Astrocyte (in vitro differentiated cells and primary cell): ENCODE results near the gene DNAJC24. TPM values are rescaled to one million over a fixed set of nuclear protein-coding genes. Genes with fewer than 3 reads are reported as not detected.

Experiments used
- DNase-seq: peaks from one replicate; pipeline ENCODE4 v3.0.0-alpha.2; 2010; ENCODE audit warnings: low read depth
- FAIRE-seq: peaks from 2 replicates; lab custom pipeline; 2011; peaks lifted over from hg19 to GRCh38; lab: Jason Lieb, UNC
- H2AFZ ChIP-seq: 2 replicates; pipeline ENCODE4 v1.6.0; 2012; ENCODE audit warnings: low read depth, low read length, inconsistent platforms
- H3K27ac ChIP-seq: 2 replicates; pipeline ENCODE4 v1.5.1; 2011; ENCODE audit warnings: low read depth, low read length, inconsistent platforms
- H3K27me3 ChIP-seq: 2 replicates; pipeline ENCODE4 v1.6.0; 2011; ENCODE audit warnings: low read length, inconsistent platforms; ENCODE audit not compliant: insufficient read depth
- H3K36me3 ChIP-seq: 2 replicates; pipeline ENCODE4 v1.5.1; 2011; ENCODE audit warnings: low read length, inconsistent platforms; ENCODE audit not compliant: insufficient read depth
- H3K4me1 ChIP-seq: 2 replicates; pipeline ENCODE4 v1.5.1; 2011; ENCODE audit warnings: low read length, inconsistent platforms; ENCODE audit not compliant: insufficient read depth
- H3K4me2 ChIP-seq: 2 replicates; pipeline ENCODE4 v1.6.0; 2012; ENCODE audit warnings: low read length, inconsistent platforms
- H3K4me3 ChIP-seq: 2 replicates; pipeline ENCODE4 v1.5.1; 2011; ENCODE audit warnings: low read depth, mild to moderate bottlenecking, low read length, inconsistent platforms; ENCODE audit not compliant: insufficient read depth
- H3K79me2 ChIP-seq: 2 replicates; pipeline ENCODE4 v1.6.0; 2012; ENCODE audit warnings: mild to moderate bottlenecking, low read length, inconsistent platforms; ENCODE audit not compliant: insufficient read depth
- H3K9ac ChIP-seq: 2 replicates; pipeline ENCODE4 v1.6.0; 2012; ENCODE audit warnings: mild to moderate bottlenecking, low read length, inconsistent platforms
- H3K9me3 ChIP-seq: 2 replicates; pipeline ENCODE4 v1.5.1; 2012; ENCODE audit warnings: low read depth, mild to moderate bottlenecking, low read length, inconsistent platforms; ENCODE audit not compliant: insufficient read depth
- H4K20me1 ChIP-seq: 2 replicates; pipeline ENCODE4 v1.6.0; 2012; ENCODE audit warnings: low read length, inconsistent platforms; ENCODE audit not compliant: insufficient read depth
- H3K27ac Mint-ChIP-seq: one replicate; pipeline ENCODE4 v1.8.0; 2021; ENCODE audit warnings: mild to moderate bottlenecking, mixed read lengths; ENCODE audit not compliant: unreplicated experiment
- H3K27me3 Mint-ChIP-seq: one replicate; pipeline ENCODE4 v1.8.0; 2021; ENCODE audit warnings: low read depth, mixed read lengths; ENCODE audit not compliant: unreplicated experiment
- H3K36me3 Mint-ChIP-seq: one replicate; pipeline ENCODE4 v1.8.0; 2021; ENCODE audit warnings: low read depth, mixed read lengths; ENCODE audit not compliant: unreplicated experiment
- H3K4me1 Mint-ChIP-seq: one replicate; pipeline ENCODE4 v1.8.0; 2021; ENCODE audit warnings: low read depth, mixed read lengths; ENCODE audit not compliant: unreplicated experiment
- H3K4me3 Mint-ChIP-seq: one replicate; pipeline ENCODE4 v1.8.0; 2021; ENCODE audit warnings: mild to moderate bottlenecking, moderate library complexity, mixed read lengths; ENCODE audit not compliant: unreplicated experiment
- H3K9me3 Mint-ChIP-seq: one replicate; pipeline ENCODE4 v1.8.0; 2021; ENCODE audit warnings: mild to moderate bottlenecking, mixed read lengths; ENCODE audit not compliant: unreplicated experiment
- CTCF ChIP-seq: IDR thresholded peaks from 2 replicates; pipeline ENCODE4 v1.5.1; 2011; ENCODE audit warnings: low read depth, mild to moderate bottlenecking, inconsistent platforms, low read length, moderate library complexity; ENCODE audit not compliant: insufficient read depth
- EZH2 ChIP-seq: IDR thresholded peaks from 2 replicates; pipeline ENCODE4 v1.6.1; 2012; ENCODE audit warnings: mild to moderate bottlenecking, low read length, inconsistent platforms; ENCODE audit not compliant: insufficient read depth
- total RNA-seq: library from RNA; stranded (reverse); gene quantifications from 2 replicates; pipeline ENCODE4 v1.2.1, GENCODE V29; 2021

DNAJC24 gene
- total RNA-seq, 1 donor from 2014 or later, result 23.1 TPM

GRCh38 chr11:31328697-31329096 is 41.0 kb upstream of the DNAJC24 start:
- DNase-seq, result no peak
- H3K4me3 ChIP-seq, result no peak overlapping the region
- H3K4me3 Mint-ChIP-seq, result no peak overlapping the region
- H3K36me3 ChIP-seq, result no peaks in the 10 kb centered on the region
- no peaks in the 10 kb centered on the region for H3K9me3 ChIP-seq
- no peaks in the 10 kb centered on the region for H3K27me3 Mint-ChIP-seq
- no peak overlapping the region for H3K9ac ChIP-seq
- no peaks in the 10 kb centered on the region for H3K4me1 ChIP-seq
- H3K36me3 Mint-ChIP-seq, result peaks cover 2% of the 10 kb centered on the region
- H3K79me2 ChIP-seq, result no peaks in the 10 kb centered on the region
- H3K9me3 Mint-ChIP-seq, result peaks cover 10% of the 10 kb centered on the region
- no peaks in the 10 kb centered on the region for H4K20me1 ChIP-seq
- no peak for TF ChIP-seq EZH2
- no peak for TF ChIP-seq CTCF
- H3K27ac ChIP-seq, result no peak overlapping the region
- H2AFZ ChIP-seq, result no peak overlapping the region
- no peak overlapping the region for H3K27ac Mint-ChIP-seq
- H3K27me3 ChIP-seq, result no peaks in the 10 kb centered on the region
- H3K4me2 ChIP-seq, result no peak overlapping the region
- H3K4me1 Mint-ChIP-seq, result peaks cover 6% of the 10 kb centered on the region
- no peak for FAIRE-seq

GRCh38 chr11:31337806-31338205 is 31.9 kb upstream of the DNAJC24 start:
- no peak overlapping the region for H3K4me3 ChIP-seq
- no peaks in the 10 kb centered on the region for H3K4me1 ChIP-seq
- Mint-ChIP-seq H3K4me1 (no peaks in the 10 kb centered on the region), H3K27me3 (peaks cover 2% of the 10 kb centered on the region), H3K36me3 (no peaks in the 10 kb centered on the region), H3K27ac (no peak overlapping the region), H3K9me3 (peaks cover 5% of the 10 kb centered on the region), H3K4me3 (no peak overlapping the region)
- TF ChIP-seq CTCF (no peak), EZH2 (no peak)
- no peaks in the 10 kb centered on the region for H3K27me3 ChIP-seq
- no peaks in the 10 kb centered on the region for H3K36me3 ChIP-seq
- H3K9me3 ChIP-seq, result no peaks in the 10 kb centered on the region
- no peak overlapping the region for H3K27ac ChIP-seq
- no peak overlapping the region for H2AFZ ChIP-seq
- no peak for FAIRE-seq
- H3K79me2 ChIP-seq, result no peaks in the 10 kb centered on the region
- no peak overlapping the region for H3K4me2 ChIP-seq
- no peaks in the 10 kb centered on the region for H4K20me1 ChIP-seq
- DNase-seq, result no peak
- no peak overlapping the region for H3K9ac ChIP-seq

GRCh38 chr11:31340903-31341572 is 28.6 kb upstream of the DNAJC24 start:
- Histone ChIP-seq H3K9me3 (no peaks in the 10 kb centered on the region), H3K27me3 (no peaks in the 10 kb centered on the region), H4K20me1 (no peaks in the 10 kb centered on the region), H2AFZ (no peak overlapping the region), H3K36me3 (no peaks in the 10 kb centered on the region), H3K27ac (no peak overlapping the region), H3K79me2 (no peaks in the 10 kb centered on the region), H3K9ac (no peak overlapping the region), H3K4me1 (no peaks in the 10 kb centered on the region), H3K4me3 (no peak overlapping the region), H3K4me2 (no peak overlapping the region)
- DNase-seq (peak; percentile 8), FAIRE-seq (no peak)
- Mint-ChIP-seq H3K9me3 (peaks cover 1% of the 10 kb centered on the region), H3K36me3 (no peaks in the 10 kb centered on the region), H3K4me3 (no peak overlapping the region), H3K27me3 (peaks cover 2% of the 10 kb centered on the region), H3K4me1 (no peaks in the 10 kb centered on the region), H3K27ac (no peak overlapping the region)
- TF ChIP-seq CTCF (peak; percentile 41), EZH2 (no peak)
